Natural killer cell (primary cell): ENCODE measurements around the gene CBX5. TPM values are rescaled to one million over a fixed set of nuclear protein-coding genes. Genes with fewer than 3 reads are reported as not detected.

Experiments used
- ATAC-seq, 3 donors: fragments of 150-1000 bp in 2 of 3; fragments of 200-7000 bp in 1 of 3; cut with Tn5 transposase; 1 replicate in 1 of 3; 2 replicates in 2 of 3; pipeline ENCODE4 v1.10.0; 2021; ENCODE audit warnings: mild to moderate bottlenecking in 2 of 3, moderate library complexity in 2 of 3
- DNase-seq, 2 donors: peaks; one replicate each; pipeline versions ENCODE4 v3.0.0 to v3.0.0-alpha.2; 2013 to 2021; ENCODE audit warnings: mixed read lengths in 1 of 2
- H3K27ac ChIP-seq: one replicate; pipeline ENCODE4 v1.5.1; 2013; ENCODE audit warnings: mild to moderate bottlenecking, low read length
- H3K27me3 ChIP-seq: one replicate; pipeline ENCODE4 v1.6.1; 2013; ENCODE audit warnings: low read length; ENCODE audit not compliant: control insufficient read depth, insufficient read depth
- H3K36me3 ChIP-seq: one replicate; pipeline ENCODE4 v1.6.1; 2013; ENCODE audit warnings: low read length; ENCODE audit not compliant: control insufficient read depth, insufficient read depth
- H3K4me1 ChIP-seq: one replicate; pipeline ENCODE4 v1.6.1; 2013; ENCODE audit warnings: low read length; ENCODE audit not compliant: control insufficient read depth, insufficient read depth
- H3K4me3 ChIP-seq: one replicate; pipeline ENCODE4 v1.5.1; 2013; ENCODE audit warnings: low read length
- H3K9me3 ChIP-seq: one replicate; pipeline ENCODE4 v1.6.1; 2013; ENCODE audit warnings: low read length; ENCODE audit not compliant: control insufficient read depth, insufficient read depth
- H3K27ac Mint-ChIP-seq, 2 donors: one replicate each; pipeline ENCODE4 v1.8.0; 2022; ENCODE audit warnings: mild to moderate bottlenecking in 2 of 2, mixed read lengths in 2 of 2, moderate library complexity in 1 of 2
- H3K27me3 Mint-ChIP-seq, 2 donors: one replicate each; pipeline ENCODE4 v1.8.0; 2022; ENCODE audit warnings: low read depth in 2 of 2, mixed read lengths in 2 of 2
- H3K36me3 Mint-ChIP-seq: one replicate; pipeline ENCODE4 v1.8.0; 2022; ENCODE audit warnings: mixed read lengths
- H3K4me1 Mint-ChIP-seq, 2 donors: one replicate each; pipeline ENCODE4 v1.8.0; 2022; ENCODE audit warnings: mixed read lengths in 2 of 2
- H3K4me3 Mint-ChIP-seq: one replicate; pipeline ENCODE4 v1.8.0; 2022; ENCODE audit warnings: mild to moderate bottlenecking, moderate library complexity, mixed read lengths
- H3K9me3 Mint-ChIP-seq, 2 donors: one replicate each; pipeline ENCODE4 v1.8.0; 2022; ENCODE audit warnings: mixed read lengths in 2 of 2
- WGBS: methylation state at CpG from one replicate; pipeline ENCODE4 v1.1.7; 2013; ENCODE audit warnings: missing lambda C conversion rate; ENCODE audit not compliant: insufficient coverage; 5-methylcytosine and 5-hydroxymethylcytosine counted together
- intact Hi-C: fragments of 100-400 bp; cut with micrococcal nuclease; formaldehyde crosslinking; loops from one replicate; pipeline ENCODE4 v1.14.2; 2022
- total RNA-seq, 4 donors: library from RNA; stranded (reverse); fragments of 120-200 nt in 1 of 4; gene quantifications; one replicate each; pipeline versions ENCODE4 v1.2.3 to v1.2.4, GENCODE V29; 2013 to 2022
- TF ChIP-seq, protein P1 (sequence below): fragments of 200-600 bp; IDR thresholded peaks from one replicate; pipeline ENCODE4 v1.8.0; 2022; ENCODE audit warnings: antibody characterized with exemption

The CBX5 gene
- total RNA-seq, 3 donors from 2014 or later (not counting 1 experiment from before 2014, with no cell fraction given) = 30.8 to 42.3 (median 36.5) TPM

DNA sequence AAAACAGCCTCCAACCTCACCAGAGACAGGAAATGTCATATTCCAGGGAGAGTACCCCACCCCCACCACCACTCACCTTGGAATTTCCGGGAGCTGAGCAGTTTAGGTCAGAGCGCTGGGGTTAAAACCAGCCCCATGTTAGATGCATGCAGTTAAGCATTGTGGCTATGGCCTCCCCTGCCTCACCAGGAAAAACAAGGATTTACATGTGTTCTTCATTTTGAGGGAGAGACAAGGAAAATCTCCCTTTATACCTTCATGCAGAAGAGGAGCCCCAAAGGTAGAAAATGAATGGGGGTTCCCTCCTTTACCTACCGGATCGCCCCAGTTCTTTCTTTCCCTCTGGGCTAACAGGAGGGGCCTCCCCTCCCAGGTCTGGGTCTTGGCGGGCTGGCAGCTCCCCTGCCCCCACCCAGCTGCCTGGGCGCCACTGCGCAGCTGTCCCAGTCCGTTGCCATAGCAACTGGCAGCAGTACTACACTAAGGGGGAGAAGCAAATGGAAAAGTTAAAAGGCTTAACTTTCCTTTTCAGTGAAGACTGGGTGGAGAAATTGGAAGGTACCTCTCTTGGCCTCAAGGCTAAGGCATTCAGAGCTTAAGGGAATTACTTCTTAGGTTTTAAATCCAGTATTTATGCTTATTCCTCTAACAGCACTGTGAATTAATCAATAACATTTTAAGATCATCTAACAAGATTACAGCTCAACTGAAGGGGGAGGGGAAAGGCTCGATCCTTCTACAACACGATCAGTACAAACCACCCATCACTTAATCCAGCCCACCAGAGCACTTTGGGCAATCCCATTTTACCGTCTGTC lies 20.5 kb downstream of the CBX5 start:
- Histone ChIP-seq H3K27ac (no peak overlapping the region), H3K4me1 (peaks cover 13% of the 10 kb centered on the region), H3K36me3 (peaks cover 13% of the 10 kb centered on the region), H3K4me3 (no peak overlapping the region), H3K27me3 (no peaks in the 10 kb centered on the region), H3K9me3 (no peaks in the 10 kb centered on the region)
- Mint-ChIP-seq H3K27me3 (no peaks in the 10 kb centered on the region), H3K27ac (peak overlapping the region; percentile 34 to 74), H3K36me3 (peaks cover 7% of the 10 kb centered on the region), H3K4me1 (peaks cover 11 to 23% of the 10 kb centered on the region in 2 donors), H3K4me3 (peak overlapping the region; percentile 47), H3K9me3 (no peaks in the 10 kb centered on the region)
- TF ChIP-seq, protein P1, sequence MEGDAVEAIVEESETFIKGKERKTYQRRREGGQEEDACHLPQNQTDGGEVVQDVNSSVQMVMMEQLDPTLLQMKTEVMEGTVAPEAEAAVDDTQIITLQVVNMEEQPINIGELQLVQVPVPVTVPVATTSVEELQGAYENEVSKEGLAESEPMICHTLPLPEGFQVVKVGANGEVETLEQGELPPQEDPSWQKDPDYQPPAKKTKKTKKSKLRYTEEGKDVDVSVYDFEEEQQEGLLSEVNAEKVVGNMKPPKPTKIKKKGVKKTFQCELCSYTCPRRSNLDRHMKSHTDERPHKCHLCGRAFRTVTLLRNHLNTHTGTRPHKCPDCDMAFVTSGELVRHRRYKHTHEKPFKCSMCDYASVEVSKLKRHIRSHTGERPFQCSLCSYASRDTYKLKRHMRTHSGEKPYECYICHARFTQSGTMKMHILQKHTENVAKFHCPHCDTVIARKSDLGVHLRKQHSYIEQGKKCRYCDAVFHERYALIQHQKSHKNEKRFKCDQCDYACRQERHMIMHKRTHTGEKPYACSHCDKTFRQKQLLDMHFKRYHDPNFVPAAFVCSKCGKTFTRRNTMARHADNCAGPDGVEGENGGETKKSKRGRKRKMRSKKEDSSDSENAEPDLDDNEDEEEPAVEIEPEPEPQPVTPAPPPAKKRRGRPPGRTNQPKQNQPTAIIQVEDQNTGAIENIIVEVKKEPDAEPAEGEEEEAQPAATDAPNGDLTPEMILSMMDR = no peak
- ATAC-seq (peak; percentile 71 to 98 (median 86)), DNase-seq (peak; percentile 28 to 73)
- WGBS = 39% methylated on average over 8 of the region's 11 CpGs
- intact Hi-C loops = no loop called here

DNA sequence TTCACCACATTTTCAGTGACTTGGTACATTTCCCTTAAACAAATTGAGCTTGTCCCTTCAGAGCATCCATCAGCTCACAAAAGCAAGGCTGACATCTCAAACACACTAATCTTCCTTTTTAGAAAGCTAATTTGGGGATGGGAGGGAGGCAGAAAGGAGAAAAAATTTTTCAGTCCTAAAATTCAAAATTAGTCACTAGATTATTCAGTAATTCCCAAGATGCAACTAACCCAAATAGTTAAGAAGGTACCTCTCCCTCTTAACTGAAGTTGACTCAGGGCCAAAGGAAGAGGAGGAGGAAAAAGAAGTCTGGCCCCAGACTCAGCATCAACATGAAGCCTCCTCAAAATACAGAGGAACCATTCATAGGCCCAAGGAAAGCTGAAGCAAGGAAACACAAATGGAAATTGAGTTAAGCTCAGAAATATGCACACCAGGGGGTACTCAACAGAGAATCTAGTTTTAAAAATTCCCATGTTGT lies 21.7 kb downstream of the CBX5 start:
- Histone ChIP-seq H3K27ac (no peak overlapping the region), H3K9me3 (no peaks in the 10 kb centered on the region), H3K4me3 (no peak overlapping the region), H3K4me1 (peaks cover 13% of the 10 kb centered on the region), H3K27me3 (no peaks in the 10 kb centered on the region), H3K36me3 (peaks cover 13% of the 10 kb centered on the region)
- Mint-ChIP-seq H3K9me3 (no peaks in the 10 kb centered on the region), H3K4me1 (peaks cover 11 to 23% of the 10 kb centered on the region in 2 donors), H3K36me3 (peaks cover 7% of the 10 kb centered on the region), H3K4me3 (no peak overlapping the region), H3K27ac (peak overlapping the region in 1 of 2 donors; percentile 22), H3K27me3 (no peaks in the 10 kb centered on the region)
- ATAC-seq = no peak
- DNase-seq = no peak
- intact Hi-C loops = no loop called here
- TF ChIP-seq, protein P1 = no peak

DNA sequence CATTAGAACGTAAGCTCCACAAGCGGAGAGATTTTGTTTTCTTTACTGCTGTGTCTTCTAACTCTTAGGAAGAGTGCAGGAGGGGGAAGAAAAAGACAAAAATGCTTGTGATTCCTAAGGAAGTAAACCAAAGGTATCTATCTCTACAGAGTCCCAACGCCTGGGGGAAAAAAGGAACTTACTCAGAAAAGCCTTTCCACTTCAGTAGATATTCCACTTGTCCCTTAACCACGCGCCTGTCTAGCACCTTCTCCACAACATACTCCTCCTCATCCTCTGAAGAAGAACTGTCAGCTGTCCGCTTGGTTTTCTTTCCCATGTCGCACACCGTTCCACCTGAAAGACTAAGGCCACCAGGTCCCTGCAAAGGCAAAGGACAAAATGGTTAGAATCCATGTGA lies 22.6 kb downstream of the CBX5 start:
- peaks cover 11 to 20% of the 10 kb centered on the region in 2 donors for H3K4me1 Mint-ChIP-seq
- H3K4me3 Mint-ChIP-seq = no peak overlapping the region
- Histone ChIP-seq H3K27ac (no peak overlapping the region), H3K36me3 (peaks cover 13% of the 10 kb centered on the region), H3K4me3 (no peak overlapping the region), H3K9me3 (no peaks in the 10 kb centered on the region), H3K27me3 (no peaks in the 10 kb centered on the region), H3K4me1 (peaks cover 13% of the 10 kb centered on the region)
- no peaks in the 10 kb centered on the region for H3K9me3 Mint-ChIP-seq
- peaks cover 7% of the 10 kb centered on the region for H3K36me3 Mint-ChIP-seq
- TF ChIP-seq, protein P1 = no peak
- no peaks in the 10 kb centered on the region for H3K27me3 Mint-ChIP-seq
- 90% methylated on average over 8 of the region's 8 CpGs for WGBS
- peak overlapping the region in 1 of 2 donors; percentile 9 for H3K27ac Mint-ChIP-seq
- intact Hi-C loops = no loop called here
- ATAC-seq (no peak), DNase-seq (no peak)
